H9 (cell line): ENCODE measurements around the gene ARPP21. TPM values are rescaled to one million over a fixed set of nuclear protein-coding genes. Genes with fewer than 3 reads are reported as not detected.

Source experiments
- DNase-seq: peaks from one replicate; pipeline ENCODE4 v3.0.0-alpha.2; 2017
- H2AFZ ChIP-seq: one replicate; pipeline ENCODE4 v1.6.1; 2013; ENCODE audit warnings: mild to moderate bottlenecking, low read length, control low read depth, moderate library complexity
- H2AK5ac ChIP-seq: 2 replicates; pipeline ENCODE4 v1.6.1; 2013; ENCODE audit warnings: low read length, control low read depth, mixed read lengths; ENCODE audit not compliant: insufficient read length
- H2BK120ac ChIP-seq: one replicate; pipeline ENCODE4 v1.6.1; 2013; ENCODE audit warnings: low read depth, mild to moderate bottlenecking, low read length, control low read depth, inconsistent platforms; ENCODE audit not compliant: poor library complexity, severe bottlenecking
- H2BK12ac ChIP-seq: 2 replicates; pipeline ENCODE4 v1.6.1; 2013; ENCODE audit warnings: low read length, control low read depth, mixed read lengths, low read depth; ENCODE audit not compliant: insufficient read length
- H2BK15ac ChIP-seq: 2 replicates; pipeline ENCODE4 v1.6.1; 2013; ENCODE audit warnings: low read depth, low read length, control low read depth
- H2BK20ac ChIP-seq: one replicate; pipeline ENCODE4 v1.6.1; 2013; ENCODE audit warnings: low read depth, mild to moderate bottlenecking, low read length, control low read depth, inconsistent platforms; ENCODE audit not compliant: poor library complexity, severe bottlenecking
- H2BK5ac ChIP-seq: 2 replicates; pipeline ENCODE4 v1.6.1; 2013; ENCODE audit warnings: low read length, control low read depth, mixed read lengths; ENCODE audit not compliant: insufficient read length
- H3K14ac ChIP-seq: 2 replicates; pipeline ENCODE4 v1.6.1; 2013; ENCODE audit warnings: low read length, control low read depth; ENCODE audit not compliant: insufficient read depth
- H3K18ac ChIP-seq: 2 replicates; pipeline ENCODE4 v1.6.1; 2013; ENCODE audit warnings: low read depth, mild to moderate bottlenecking, mixed read lengths, low read length, control low read depth; ENCODE audit not compliant: insufficient read length
- H3K23ac ChIP-seq: 2 replicates; pipeline ENCODE4 v1.6.1; 2013; ENCODE audit warnings: low read length, control low read depth, mixed read lengths, low read depth; ENCODE audit not compliant: insufficient read length
- H3K23me2 ChIP-seq: 2 replicates; pipeline ENCODE4 v1.6.1; 2013; ENCODE audit warnings: low read depth, mild to moderate bottlenecking, mixed read lengths, low read length, control low read depth; ENCODE audit not compliant: insufficient read length, poor library complexity, severe bottlenecking
- H3K27ac ChIP-seq: 2 replicates; pipeline ENCODE4 v1.5.1; 2013; ENCODE audit warnings: low read length, control low read depth, mixed read lengths, low read depth; ENCODE audit not compliant: insufficient read length
- H3K27me3 ChIP-seq: 2 replicates; pipeline ENCODE4 v1.6.1; 2013; ENCODE audit warnings: low read length, control low read depth, inconsistent platforms; ENCODE audit not compliant: insufficient read depth
- H3K4ac ChIP-seq: 2 replicates; pipeline ENCODE4 v1.6.1; 2013; ENCODE audit warnings: low read depth, mild to moderate bottlenecking, control low read depth, inconsistent platforms, low read length, moderate library complexity
- H3K4me1 ChIP-seq: 2 replicates; pipeline ENCODE4 v1.6.1; 2013; ENCODE audit warnings: low read length, control low read depth, inconsistent platforms; ENCODE audit not compliant: insufficient read depth
- H3K4me2 ChIP-seq: 2 replicates; pipeline ENCODE4 v1.6.1; 2013; ENCODE audit warnings: low read length, control low read depth, mixed read lengths; ENCODE audit not compliant: insufficient read length, insufficient read depth
- H3K56ac ChIP-seq: 2 replicates; pipeline ENCODE4 v1.6.1; 2013; ENCODE audit warnings: low read depth, mild to moderate bottlenecking, mixed read lengths, low read length, control low read depth; ENCODE audit not compliant: insufficient read length
- H3K79me1 ChIP-seq: 2 replicates; pipeline ENCODE4 v1.6.1; 2013; ENCODE audit warnings: low read depth, mild to moderate bottlenecking, moderate library complexity, low read length, control low read depth, inconsistent platforms; ENCODE audit not compliant: insufficient read depth, poor library complexity, severe bottlenecking
- H3K79me2 ChIP-seq: 2 replicates; pipeline ENCODE4 v1.6.1; 2013; ENCODE audit warnings: low read length, control low read depth, inconsistent platforms; ENCODE audit not compliant: insufficient read depth
- H3K9ac ChIP-seq: 2 replicates; pipeline ENCODE4 v1.6.1; 2013; ENCODE audit warnings: low read length, control low read depth, mixed read lengths; ENCODE audit not compliant: insufficient read length; ENCODE audit errors: extremely low read depth
- H3K9me3 ChIP-seq: one replicate; pipeline ENCODE4 v1.6.1; 2013; ENCODE audit warnings: low read depth, low read length, inconsistent platforms; ENCODE audit not compliant: control insufficient read depth
- H3T11ph ChIP-seq: one replicate; pipeline ENCODE4 v1.6.1; 2013; ENCODE audit warnings: mild to moderate bottlenecking, low read length, control low read depth, inconsistent platforms
- H4K20me1 ChIP-seq: one replicate; pipeline ENCODE4 v1.6.1; 2013; ENCODE audit not compliant: control insufficient read depth, insufficient read length, insufficient read depth
- H4K5ac ChIP-seq: 2 replicates; pipeline ENCODE4 v1.6.1; 2013; ENCODE audit warnings: low read depth, mild to moderate bottlenecking, mixed read lengths, low read length, control low read depth; ENCODE audit not compliant: insufficient read length
- H4K8ac ChIP-seq: replicated peaks from 2 replicates; pipeline ENCODE4 v1.6.1; 2013; ENCODE audit warnings: low read length, control low read depth, mixed read lengths, low read depth; ENCODE audit not compliant: insufficient read length
- H4K91ac ChIP-seq: 2 replicates; pipeline ENCODE4 v1.6.1; 2013; ENCODE audit warnings: low read depth, mild to moderate bottlenecking, moderate library complexity, mixed read lengths, low read length, control low read depth; ENCODE audit not compliant: insufficient read length
- H3K27ac Mint-ChIP-seq, 3 experiments: 2 replicates in 2 of 3; 3 replicates in 1 of 3; pipeline ENCODE4 v1.8.0; 2020 to 2021; ENCODE audit warnings: mixed read lengths in 3 of 3, mild to moderate bottlenecking in 1 of 3, moderate library complexity in 1 of 3
- H3K27me3 Mint-ChIP-seq: 2 replicates; pipeline ENCODE4 v1.8.0; 2021; ENCODE audit warnings: low read depth, mild to moderate bottlenecking, moderate library complexity, mixed read lengths
- H3K36me3 Mint-ChIP-seq, 3 experiments: 2 replicates in 2 of 3; 3 replicates in 1 of 3; pipeline ENCODE4 v1.8.0; 2020 to 2021; ENCODE audit warnings: low read depth in 3 of 3, mixed read lengths in 3 of 3; ENCODE audit not compliant: insufficient read depth in 1 of 3
- H3K4me1 Mint-ChIP-seq, 2 experiments: 2 replicates each; pipeline ENCODE4 v1.8.0; 2020; ENCODE audit warnings: mixed read lengths in 2 of 2
- H3K4me3 Mint-ChIP-seq, 2 experiments: 2 replicates in 1 of 2; 3 replicates in 1 of 2; pipeline ENCODE4 v1.8.0; 2020 to 2021; ENCODE audit warnings: mild to moderate bottlenecking in 2 of 2, mixed read lengths in 2 of 2, moderate library complexity in 1 of 2
- H3K9me3 Mint-ChIP-seq, 2 experiments: 2 replicates in 1 of 2; 3 replicates in 1 of 2; pipeline ENCODE4 v1.8.0; 2020; ENCODE audit warnings: mild to moderate bottlenecking in 2 of 2, mixed read lengths in 2 of 2, moderate library complexity in 1 of 2
- CTCF ChIP-seq: fragments of 200-600 bp; sonication (generic); conservative IDR thresholded peaks from 3 replicates; pipeline ENCODE4 v1.8.0; 2021; ENCODE audit warnings: antibody characterized with exemption, mild to moderate bottlenecking
- total RNA-seq: library from RNA; stranded (reverse); gene quantifications from 2 replicates; pipeline ENCODE4 v1.2.1, GENCODE V29; 2021

Gene ARPP21
- total RNA-seq, 1 experiment from 2014 or later = not detected

- Histone ChIP-seq H3K23me2 (no peaks in the 10 kb centered on the region), H3K27ac (no peak overlapping the region), H3K4me2 (no peak overlapping the region), H3K27me3 (no peaks in the 10 kb centered on the region), H4K20me1 (no peaks in the 10 kb centered on the region), H3K9me3 (no peaks in the 10 kb centered on the region), H3K4ac (no peak overlapping the region), H3K56ac (no peak overlapping the region), H2BK15ac (no peak overlapping the region), H2BK5ac (no peak overlapping the region), H3K18ac (no peak overlapping the region), H3T11ph (no peak overlapping the region), H3K9ac (no peak overlapping the region), H2AK5ac (no peak overlapping the region), H2AFZ (no peak overlapping the region), H4K91ac (no peak overlapping the region), H3K79me2 (no peaks in the 10 kb centered on the region), H2BK20ac (no peak overlapping the region), H4K8ac (no peak overlapping the region), H3K23ac (no peak overlapping the region), H4K5ac (no peak overlapping the region), H3K4me1 (no peaks in the 10 kb centered on the region), H3K79me1 (no peaks in the 10 kb centered on the region), H2BK120ac (no peak overlapping the region), H3K14ac (no peak overlapping the region), H2BK12ac (no peak overlapping the region)
- Mint-ChIP-seq H3K4me3 (no peak overlapping the region), H3K27me3 (no peaks in the 10 kb centered on the region), H3K9me3 (no peaks in the 10 kb centered on the region), H3K27ac (no peak overlapping the region), H3K4me1 (peaks cover 0 to 6% of the 10 kb centered on the region in 2 experiments; a peak in 1 of 4 replicates), H3K36me3 (no peaks in the 10 kb centered on the region)
- TF ChIP-seq CTCF = no peak
- DNase-seq = no peak
Measured at GRCh38 chr3:35601959-35602358, 37.4 kb upstream of the ARPP21 start.
